Right renal cortex interstitium (tissue), 3 donors: ENCODE results near the gene RGS11. TPM values are rescaled to one million over a fixed set of nuclear protein-coding genes. Genes with fewer than 3 reads are reported as not detected.
"Not testable (repeated sequence)": the region's sequence is repeated elsewhere in the genome, so short reads cannot be mapped to it uniquely, and the experiment has no call there.

Experiments
- DNase-seq, 3 donors: peaks; one replicate each; pipeline ENCODE4 v3.0.0-alpha.2; 2013; ENCODE audit warnings: low read depth in 3 of 3, low spot score in 2 of 3
- polyA plus RNA-seq, 3 donors: library from polyadenylated mRNA; unstranded; fragments of 120-200 nt; gene quantifications; one replicate each; pipeline ENCODE4 v1.2.1, GENCODE V29; 2013; ENCODE audit not compliant: insufficient read length in 3 of 3

RGS11 gene
- polyA plus RNA-seq, 3 donors = 0.44 to 1.1 (median 1.0) TPM

DNA sequence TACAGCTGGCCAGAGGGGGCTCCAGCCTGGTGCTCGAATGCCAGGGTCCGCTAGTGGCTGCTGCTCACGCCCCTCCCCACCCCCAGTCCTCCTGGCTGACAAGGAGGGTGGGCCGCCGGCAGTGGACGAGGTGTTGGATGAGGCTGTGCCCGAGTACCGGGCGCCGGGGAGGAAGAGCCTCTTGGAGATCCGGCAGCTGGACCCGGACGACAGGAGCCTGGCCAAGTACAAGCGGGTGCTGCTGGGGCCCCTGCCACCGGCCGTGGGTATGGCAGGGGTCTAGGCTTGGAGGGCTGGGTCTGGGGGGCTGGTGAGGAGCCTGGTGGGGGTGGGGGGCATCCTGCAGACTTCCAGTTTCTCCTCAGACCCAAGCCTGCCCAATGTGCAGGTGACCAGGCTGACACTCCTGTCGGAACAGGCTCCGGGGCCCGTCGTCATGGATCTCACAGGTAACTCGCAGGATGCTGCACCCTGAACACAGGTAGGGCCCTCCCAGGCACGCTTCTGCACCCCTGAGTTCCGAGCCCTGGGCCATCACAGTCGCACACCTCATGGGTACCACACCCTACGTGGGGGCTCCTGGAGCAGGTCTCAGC lies 6.0 kb upstream of the RGS11 start:
- DNase-seq = no peak

DNA sequence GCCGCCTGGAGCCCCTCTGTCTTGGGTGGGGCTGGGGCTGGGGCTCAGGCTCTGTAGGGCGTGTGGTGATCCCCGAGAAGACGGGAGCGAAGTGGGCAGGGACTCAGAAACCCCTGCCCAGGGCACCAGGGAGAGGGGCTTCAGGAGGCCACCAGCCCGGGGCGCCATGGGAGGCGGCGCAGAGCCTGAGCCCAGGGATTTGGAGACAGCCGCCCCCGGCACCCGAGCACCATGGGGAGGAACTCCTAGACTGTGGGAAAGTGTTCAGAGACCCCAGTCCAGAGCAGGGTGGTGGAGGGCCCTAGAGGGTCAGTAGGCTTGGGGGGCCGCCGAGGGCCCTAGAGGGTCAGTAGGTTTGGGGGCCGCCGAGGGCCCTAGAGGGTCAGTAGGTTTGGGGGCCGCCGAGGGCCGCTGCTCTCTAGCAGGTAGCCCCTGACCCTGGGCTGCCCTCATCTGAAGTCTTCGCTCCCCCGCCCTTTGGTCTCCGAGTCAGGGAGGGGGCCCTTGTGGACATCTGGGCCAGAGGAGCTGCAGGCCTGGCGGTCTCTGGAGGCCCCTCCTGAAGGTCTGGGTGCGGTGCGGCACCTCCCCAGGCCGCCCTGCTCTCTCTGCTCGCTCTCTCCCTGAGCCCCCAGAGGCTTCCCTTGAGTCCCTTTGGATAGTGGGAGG lies 5.4 kb upstream of the RGS11 start:
- no peak for DNase-seq

DNA sequence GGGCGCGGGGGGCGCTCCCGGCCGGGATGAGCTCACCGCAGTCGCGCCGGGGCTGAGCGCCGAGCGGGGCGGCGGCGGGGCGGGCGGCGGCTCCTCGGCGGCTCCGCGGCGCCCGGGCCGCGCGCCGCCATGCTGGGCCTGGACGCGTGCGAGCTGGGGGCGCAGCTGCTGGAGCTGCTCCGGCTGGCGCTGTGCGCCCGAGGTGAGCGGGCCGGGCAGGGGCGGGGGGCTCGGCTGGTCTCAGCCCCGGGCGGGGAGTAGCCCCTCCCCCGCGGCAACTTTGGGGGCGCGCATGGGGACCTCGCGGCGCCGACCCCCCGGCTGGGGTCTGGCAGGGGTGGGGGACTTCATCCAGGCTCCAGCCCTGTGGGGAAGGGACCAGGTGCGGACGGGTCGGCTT lies 4.8 kb upstream of the RGS11 start, which contains the start of gene ARHGDIG:
Gene ARHGDIG, plus strand, starts transcription at position 40 of the 400 bp plus-strand sequence. Its CDS starts 90 bp downstream, at position 130.
- DNase-seq = no peak

- no peak for DNase-seq
Observed at GRCh38 chr16:280005-280460, 4.3 kb upstream of the RGS11 start.

DNA sequence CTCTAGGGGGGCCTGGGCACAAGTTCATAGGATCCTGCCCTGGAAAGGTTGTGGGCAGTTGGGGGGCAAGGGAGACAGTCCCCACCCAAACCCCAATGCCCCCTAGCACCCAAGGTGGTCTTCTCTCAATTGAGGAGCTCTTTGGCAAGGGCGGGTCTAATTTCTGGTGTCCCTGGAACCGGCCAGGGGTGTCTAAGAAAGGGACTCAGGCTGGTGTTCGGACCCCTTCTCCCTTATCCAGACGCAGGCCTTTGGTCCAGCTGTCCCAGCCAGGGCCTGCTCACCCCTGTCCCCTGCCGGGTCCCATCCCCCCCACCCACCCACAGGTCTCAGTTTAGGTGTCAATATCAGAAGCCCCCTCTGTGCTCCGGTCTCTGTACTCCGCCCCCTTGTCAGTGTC lies 3.8 kb upstream of the RGS11 start:
- no peak for DNase-seq

DNA sequence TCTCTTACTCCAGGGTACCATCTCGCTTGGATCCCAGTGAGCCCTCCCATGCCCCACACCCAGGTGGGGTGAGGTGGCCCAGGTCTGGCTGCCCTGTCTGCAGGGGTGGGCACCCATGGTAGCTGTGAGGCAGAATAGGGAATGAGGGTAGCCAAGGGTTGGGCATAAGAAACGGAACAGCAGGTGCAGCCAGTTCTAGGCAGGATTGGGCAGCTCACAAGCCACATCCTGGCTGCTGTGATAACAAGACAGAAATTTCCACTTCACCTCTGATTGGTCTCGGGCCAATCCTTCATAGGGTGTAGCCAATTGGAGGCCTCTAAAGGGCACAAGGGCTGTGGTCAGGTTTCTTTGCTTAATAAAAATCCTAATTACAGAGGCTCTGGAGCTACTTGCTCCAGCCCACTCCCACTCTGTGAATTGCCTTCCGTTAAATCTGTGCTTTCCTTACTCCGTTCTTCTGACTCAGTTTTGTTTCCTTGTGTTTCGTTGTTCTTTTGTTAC lies 3.2 kb upstream of the RGS11 start:
- DNase-seq = no peak

DNA sequence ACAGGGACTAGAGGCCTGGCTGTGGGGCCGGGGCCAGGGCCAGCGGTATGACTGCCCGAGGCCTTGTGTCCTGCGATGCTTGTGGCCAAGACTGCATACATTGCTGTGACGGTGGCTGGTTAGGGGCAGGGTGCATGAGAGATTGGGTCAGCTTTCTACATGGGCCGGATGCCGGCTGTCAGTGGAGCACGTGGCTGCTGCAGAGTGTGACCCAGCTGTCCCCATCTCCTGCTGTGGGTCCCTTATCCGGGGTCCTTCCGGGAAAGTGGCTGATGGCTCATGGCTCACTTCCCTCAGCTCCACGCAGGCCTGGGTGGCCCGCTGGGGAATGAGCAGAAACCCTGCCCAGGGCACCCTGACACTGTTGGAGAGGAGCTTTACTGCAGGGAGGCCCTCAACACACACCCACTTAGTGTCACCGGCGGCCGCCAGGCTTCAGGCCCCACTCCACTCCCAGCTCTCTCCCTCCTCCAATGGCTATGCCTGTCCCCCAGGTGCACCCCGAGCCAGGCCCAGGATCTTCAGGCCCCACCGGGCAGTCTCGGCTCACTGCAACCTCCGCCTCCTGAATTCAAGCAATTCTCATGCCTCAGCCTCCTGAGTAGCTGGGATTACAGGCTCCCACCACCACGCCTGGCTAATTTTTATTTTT lies 808 bp upstream of the RGS11 start:
- no peak for DNase-seq

DNA sequence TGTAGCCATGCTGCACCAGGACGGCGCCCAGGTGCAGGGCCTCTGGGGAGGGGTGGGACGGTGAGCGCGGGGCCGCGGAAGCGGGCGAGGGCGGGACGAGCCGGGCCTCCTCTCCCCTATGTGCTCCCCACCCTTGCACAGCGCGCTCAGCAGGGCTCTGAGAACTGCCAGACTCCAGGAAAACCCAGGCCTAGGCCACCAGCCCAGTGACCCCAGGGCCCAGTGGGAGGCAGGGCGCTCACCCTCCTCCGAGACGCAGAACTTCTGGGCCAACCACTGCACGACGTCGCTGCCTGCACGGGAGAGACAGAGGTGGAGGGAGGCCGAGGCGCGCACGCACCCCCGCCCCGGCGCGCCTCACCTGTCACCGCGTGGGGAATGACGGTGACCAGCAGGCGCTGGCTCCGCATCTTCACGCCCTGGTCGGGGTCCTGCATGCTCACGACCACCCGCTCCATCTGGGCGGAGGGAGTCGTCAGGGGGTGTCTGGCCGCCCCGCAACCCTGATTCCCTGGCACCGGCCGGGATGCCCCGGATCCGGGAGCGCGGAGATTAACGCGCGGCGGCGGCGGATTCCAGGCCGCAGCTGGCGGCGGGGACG lies 603 bp downstream of the RGS11 start:
- no peak for DNase-seq

DNA sequence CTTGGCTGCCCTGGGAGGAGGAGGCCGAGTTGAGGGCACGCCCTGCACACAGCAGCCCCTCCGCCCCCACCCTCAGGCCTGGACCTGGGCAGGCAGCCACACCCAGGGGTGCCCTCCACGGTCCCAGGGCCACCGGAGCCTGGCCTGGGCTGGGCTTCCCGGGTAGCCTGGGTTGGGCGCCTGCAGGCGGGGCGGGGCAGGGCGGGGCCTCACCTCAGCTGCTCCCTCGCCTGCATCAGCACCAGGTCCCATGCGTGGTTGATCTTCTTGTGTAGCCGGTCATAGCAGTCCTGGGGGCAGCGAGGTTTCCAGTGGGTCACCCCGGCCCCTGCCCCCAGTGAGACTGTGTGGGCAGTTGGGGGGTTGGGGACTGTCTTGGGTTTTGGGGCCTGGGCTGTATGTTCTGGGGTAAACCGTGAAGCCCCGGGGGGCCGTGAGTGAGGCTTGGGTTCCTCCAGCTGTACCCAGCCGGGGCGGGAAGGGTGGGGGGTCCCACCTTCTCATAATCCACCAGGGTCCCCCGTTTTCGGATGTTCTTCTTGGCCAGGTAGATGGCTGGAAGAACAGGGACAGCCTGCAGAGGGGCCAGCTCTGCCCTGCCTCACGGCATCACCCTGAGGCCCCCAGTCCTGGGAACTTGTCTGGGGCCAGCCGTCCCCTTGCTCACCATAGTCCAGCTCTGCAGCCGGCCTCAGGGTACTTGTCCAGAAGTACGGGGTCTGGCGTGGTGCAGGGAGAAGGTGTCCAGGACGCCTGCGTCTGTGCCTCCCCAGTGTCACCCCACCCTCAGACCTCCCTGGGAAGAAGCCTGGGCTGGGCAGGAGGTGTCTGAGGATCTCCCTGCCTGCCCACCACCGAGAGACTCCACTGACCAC lies 2.0 kb downstream of the RGS11 start:
- no peak for DNase-seq

GRCh38 chr16:272633-273546 lies 2.9 kb downstream of the RGS11 start:
- DNase-seq = no peak

DNA sequence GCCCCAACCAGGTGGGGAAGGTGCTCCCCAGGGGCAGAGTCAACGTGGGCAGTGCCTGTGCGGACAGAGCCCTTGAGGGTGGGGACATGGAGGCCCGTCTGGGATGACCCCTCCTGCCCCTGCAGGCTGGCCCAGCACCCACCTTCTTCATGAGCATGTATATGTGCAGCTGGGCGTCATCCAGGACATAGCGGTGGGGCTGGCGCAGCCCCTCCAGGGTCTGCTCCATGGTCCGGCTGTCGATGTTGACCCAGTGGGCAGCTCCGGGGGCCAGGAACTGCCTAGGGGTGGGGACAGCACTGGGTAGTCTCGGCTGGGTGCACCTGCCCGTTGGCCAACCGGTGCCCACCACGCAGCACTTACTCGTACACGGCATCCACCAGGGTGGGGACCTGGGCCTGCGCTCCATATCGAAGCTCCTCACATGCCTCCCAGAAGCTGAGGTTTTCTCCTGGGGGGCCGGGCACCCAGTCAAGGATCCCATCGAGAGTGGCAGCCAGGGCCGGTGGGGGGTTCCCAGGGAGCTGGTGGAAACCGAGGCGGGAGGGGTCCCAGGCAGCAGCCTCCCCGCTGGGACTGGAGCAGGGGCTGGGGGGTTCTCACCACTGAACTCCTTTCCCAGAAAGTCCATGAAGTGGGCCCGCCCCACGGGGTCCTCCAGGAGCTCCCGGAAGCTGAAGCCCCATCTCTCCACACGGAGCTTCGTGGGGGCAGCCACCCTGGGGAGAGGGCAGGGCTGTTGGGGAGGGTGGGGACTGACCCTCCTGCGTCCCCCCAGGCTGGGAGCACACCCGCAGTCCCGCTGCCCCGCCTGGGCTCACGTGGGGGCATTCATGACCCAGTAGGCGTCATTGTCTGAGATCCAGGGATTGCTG lies 5.1 kb downstream of the RGS11 start:
- no peak for DNase-seq

- no peak for DNase-seq
Observed at GRCh38 chr16:269061-269796, 6.5 kb downstream of the RGS11 start.

GRCh38 chr16:268141-269053 lies 7.3 kb downstream of the RGS11 start:
- no peak for DNase-seq

DNA sequence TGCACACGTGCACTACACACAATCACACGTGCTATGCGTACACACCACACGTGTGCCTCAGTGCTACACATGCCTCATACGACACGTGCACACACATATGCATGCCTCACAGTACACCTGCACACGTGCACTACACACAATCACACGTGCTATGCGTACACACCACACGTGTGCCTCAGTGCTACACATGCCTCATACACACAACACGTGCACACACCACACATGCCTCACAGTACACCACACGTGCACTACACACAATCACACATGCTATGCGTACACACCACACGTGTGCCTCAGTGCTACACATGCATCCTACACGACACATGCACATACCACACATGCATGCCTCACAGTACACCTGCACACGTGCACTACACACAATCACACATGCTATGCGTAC lies 8.2 kb downstream of the RGS11 start:
- DNase-seq = not testable (repeated sequence)

DNA sequence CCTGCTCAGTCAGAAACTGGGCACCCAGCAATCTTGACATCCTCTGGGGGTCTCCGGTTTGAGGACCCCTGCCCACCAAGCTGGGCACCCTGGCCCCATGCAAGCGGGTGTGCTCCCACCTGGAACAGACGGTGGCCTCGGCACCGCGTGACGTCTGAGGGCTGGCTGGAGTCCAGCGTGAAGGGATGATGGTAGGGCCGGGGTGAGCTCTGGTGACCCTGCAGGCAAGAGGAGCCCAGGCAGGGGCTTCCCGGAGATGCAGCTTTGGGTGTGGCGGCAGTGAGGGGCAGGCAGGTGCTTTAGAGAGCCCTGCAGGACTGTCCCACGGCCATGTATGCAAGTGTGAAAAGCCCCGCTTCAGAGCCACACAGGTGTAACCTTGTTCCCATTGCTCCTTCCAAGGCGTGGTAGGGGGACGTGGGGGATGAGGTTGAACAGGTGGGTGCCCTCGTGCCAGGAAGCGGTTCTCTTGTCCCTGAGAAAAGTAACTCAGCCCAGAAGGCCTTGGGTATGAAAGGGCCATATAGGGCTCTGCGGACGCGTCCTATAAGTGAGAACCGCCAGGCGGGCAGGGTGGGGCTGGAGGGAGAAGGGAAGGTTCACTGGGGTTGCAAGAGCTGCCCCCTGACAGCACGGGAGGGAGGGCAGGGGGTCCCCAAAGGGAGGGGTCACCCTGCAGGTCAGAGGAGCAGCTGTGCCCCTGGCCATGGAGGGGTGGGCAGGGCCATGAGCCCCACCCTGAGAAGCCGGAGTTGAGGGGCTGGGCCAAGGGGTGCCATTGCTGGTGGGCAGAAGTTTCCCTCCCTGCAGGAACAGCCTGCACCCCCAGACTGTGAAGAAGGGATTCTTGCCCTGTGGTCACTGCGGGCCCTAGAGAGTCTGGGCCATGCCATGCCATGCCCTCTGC lies 9.2 kb downstream of the RGS11 start:
- DNase-seq = no peak

GRCh38 chr16:265711-266110 lies 10.0 kb downstream of the RGS11 start:
- DNase-seq = no peak
